ENCODE measurements around the gene TAF7L.

TAF7L gene

GRCh38 chrX:101252634-101253033, 38.5 kb downstream of the TAF7L start:
- DNase-seq (ENCODE audit: low read depth): no peak
- no peak for TF ChIP-seq CTCF (IDR thresholded peaks at IDR 0.05; ENCODE audit: low read depth, low read length, missing control alignments)
- H3K4me3 ChIP-seq (ENCODE audit: low read depth, low read length): no peak overlapping the region

GRCh38 chrX:101241531-101241930, 49.6 kb downstream of the TAF7L start:
- no peak for TF ChIP-seq CTCF (IDR thresholded peaks at IDR 0.05; ENCODE audit: low read depth, low read length, missing control alignments)
- DNase-seq (ENCODE audit: low read depth): no peak
- no peak overlapping the region for H3K4me3 ChIP-seq (ENCODE audit: low read depth, low read length)

GRCh38 chrX:101237041-101237440, 54.1 kb downstream of the TAF7L start:
- no peak for TF ChIP-seq CTCF (IDR thresholded peaks at IDR 0.05; ENCODE audit: low read depth, low read length, missing control alignments)
- H3K4me3 ChIP-seq (ENCODE audit: low read depth, low read length): no peak overlapping the region
- DNase-seq (ENCODE audit: low read depth): no peak

- H3K4me3 ChIP-seq (ENCODE audit: low read depth, low read length): no peak overlapping the region
- TF ChIP-seq CTCF (IDR thresholded peaks at IDR 0.05; ENCODE audit: low read depth, low read length, missing control alignments): no peak
- DNase-seq (ENCODE audit: low read depth): no peak
These were observed 58.8 kb downstream of the TAF7L start for GRCh38 chrX:101232316-101232715.

- no peak for TF ChIP-seq CTCF (IDR thresholded peaks at IDR 0.05; ENCODE audit: low read depth, low read length, missing control alignments)
- H3K4me3 ChIP-seq (ENCODE audit: low read depth, low read length): no peak overlapping the region
- no peak for DNase-seq (ENCODE audit: low read depth)
These were observed 60.1 kb downstream of the TAF7L start for GRCh38 chrX:101231080-101231479.

GRCh38 chrX:101230636-101231035, 60.5 kb downstream of the TAF7L start:
- TF ChIP-seq CTCF (IDR thresholded peaks at IDR 0.05; ENCODE audit: low read depth, low read length, missing control alignments): no peak
- DNase-seq (ENCODE audit: low read depth): no peak

GRCh38 chrX:101229170-101229569, 62.0 kb downstream of the TAF7L start:
- no peak for TF ChIP-seq CTCF (IDR thresholded peaks at IDR 0.05; ENCODE audit: low read depth, low read length, missing control alignments)
- no peak overlapping the region for H3K4me3 ChIP-seq (ENCODE audit: low read depth, low read length)
- no peak for DNase-seq (ENCODE audit: low read depth)

More at GRCh38 chrX:101230636-101231035, 60.5 kb downstream of the TAF7L start:
- no peak overlapping the region for H3K4me3 ChIP-seq (ENCODE audit: low read depth, low read length)
